GM21825 (cell line): ENCODE data around the gene EVL.

Source experiments
- ATAC-seq: cut with Tn5 transposase; IDR thresholded peaks from one replicate; pipeline ENCODE4 v1.9.1; 2021; ENCODE audit warnings: mild to moderate bottlenecking, moderate library complexity; ENCODE audit not compliant: unreplicated experiment

EVL gene

DNA sequence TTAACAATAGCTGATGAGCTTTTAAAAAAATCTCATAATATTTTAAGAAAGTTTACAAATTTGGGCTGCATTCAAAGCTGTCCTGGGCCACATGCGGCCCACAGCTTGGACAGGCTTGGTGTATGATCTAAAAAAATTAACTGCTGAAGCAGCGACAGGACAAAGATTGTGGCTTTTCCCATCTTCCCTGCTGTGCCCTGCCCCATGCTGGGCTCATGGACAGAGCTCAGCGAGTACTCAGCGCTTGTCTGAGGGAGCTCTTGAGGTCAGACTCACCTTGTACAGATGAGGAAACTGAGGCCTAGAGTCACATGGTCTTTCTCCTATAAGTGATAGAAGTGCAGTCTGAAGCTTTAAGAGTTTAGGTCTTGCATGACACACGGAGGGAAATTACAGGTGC lies 15.0 kb downstream of the EVL start:
- ATAC-seq: no peak

DNA sequence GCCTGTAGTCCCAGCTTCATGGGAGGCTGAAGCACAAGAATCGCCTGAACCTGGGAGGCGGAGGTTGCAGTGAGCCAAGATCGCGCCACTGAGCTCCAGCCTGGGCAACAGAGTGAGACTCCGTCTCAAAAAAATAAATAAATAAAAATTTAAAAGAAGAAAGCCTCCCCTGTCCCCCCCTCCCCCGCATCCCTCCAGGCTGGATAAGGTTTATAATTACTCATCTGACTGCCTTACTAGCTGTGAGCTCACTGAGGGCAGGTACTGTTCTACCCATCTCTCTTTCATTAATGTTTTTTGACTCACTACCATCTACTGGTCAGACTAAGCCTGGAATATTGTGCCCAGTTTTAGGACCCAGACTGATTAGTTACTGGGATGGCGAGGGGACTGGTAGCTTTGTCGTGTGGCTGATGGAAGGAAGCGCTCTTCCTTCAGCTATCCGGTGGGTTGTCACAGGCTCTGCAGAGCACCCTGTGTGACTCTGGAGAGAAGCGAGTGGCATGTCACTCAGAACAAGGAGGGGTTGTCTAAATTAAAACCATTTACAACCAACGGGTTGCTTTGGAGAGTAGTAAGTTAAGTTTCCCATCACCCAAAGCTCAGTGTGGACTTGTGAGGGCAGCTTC lies 16.9 kb downstream of the EVL start:
- no peak for ATAC-seq

DNA sequence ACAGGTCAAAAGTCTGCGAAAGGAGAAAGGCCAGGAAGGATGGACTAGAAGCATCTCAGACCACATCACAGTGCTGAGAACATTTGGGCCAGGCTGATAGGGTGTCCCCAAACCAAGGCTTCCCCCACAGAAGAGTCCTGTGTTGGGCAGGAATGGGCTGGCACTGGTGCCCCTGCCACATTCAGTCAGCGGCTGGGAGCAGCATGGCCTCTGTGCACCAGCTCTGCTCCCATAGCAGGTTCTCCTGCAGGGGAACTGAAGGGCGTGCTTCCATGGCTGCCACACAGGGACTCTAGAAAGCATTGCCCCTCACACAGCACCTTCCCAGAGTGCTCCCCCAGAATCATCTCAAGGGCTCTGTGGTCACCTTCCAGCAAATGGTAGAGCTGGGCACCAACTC lies 17.5 kb downstream of the EVL start:
- ATAC-seq: no peak

DNA sequence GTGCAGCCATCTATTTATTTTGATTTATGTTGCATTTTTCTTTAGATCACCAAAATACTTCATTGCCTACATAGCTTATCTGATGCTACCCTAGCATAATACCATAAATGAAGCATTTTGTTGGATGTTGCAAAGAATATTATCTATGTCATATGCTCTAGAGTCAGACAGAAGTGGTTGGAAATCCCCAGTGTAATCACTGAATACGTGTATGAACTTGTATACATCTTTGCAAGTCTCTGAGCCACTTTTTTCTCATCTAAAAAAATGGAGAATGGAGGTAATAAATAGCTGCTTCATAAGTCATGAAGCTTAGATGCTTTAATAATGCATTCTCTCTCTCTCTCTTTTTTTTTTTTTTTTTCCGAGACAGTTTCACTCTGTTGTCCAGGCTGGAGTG lies 18.5 kb downstream of the EVL start:
- no peak for ATAC-seq

DNA sequence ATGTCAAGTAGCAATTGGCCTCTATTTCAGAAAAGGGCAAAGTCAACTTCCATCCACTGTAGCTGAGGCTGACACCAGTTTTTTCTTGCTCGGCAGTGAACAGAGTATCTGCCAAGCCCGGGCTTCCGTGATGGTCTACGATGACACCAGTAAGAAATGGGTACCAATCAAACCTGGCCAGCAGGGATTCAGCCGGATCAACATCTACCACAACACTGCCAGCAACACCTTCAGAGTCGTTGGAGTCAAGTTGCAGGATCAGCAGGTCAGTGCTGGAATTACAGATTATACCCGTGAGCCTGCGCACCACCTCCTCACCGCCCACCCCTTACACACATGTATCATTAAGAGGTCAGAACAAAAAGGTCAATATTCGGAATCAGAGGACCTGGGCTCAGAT lies 19.4 kb downstream of the EVL start:
- ATAC-seq: no peak

DNA sequence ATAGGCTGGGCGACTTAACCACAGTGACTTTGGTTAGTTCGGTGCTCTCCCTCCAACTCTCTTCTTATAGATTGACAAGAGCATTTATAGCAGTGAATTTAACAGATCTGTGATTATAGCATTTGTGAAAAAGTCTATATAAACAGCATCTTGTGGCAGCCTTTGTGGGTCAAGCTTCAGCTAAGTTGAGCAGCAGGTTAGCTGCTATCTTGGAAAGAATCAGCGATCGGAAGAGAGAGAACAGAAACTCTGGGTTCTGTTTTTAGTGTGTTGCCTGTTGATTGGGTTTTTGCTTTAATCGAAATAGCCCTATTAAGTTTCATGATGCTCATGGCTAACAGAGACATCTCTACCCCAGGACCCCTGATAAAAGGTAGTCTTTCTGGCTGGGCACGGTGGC lies 20.2 kb downstream of the EVL start:
- ATAC-seq: no peak

DNA sequence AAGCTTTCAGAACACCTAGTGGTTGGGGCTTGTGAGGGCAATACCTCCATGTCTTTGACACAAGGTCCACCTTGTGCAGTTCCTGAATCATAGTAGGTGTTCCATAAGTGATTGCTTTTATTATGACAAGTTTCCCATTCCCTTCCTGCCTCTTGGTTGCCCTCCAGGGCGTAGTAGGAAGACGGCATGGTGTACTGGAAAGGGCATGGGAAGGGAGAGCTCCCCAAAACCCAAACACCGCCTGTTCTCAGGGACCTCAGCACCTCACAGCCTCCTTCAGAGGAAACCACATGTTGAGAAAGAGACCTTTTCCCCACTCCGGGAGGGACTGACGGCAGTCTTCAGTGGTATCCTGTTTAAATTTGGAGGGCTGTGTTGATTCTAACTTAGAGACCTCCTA lies 21.1 kb downstream of the EVL start:
- no peak for ATAC-seq

DNA sequence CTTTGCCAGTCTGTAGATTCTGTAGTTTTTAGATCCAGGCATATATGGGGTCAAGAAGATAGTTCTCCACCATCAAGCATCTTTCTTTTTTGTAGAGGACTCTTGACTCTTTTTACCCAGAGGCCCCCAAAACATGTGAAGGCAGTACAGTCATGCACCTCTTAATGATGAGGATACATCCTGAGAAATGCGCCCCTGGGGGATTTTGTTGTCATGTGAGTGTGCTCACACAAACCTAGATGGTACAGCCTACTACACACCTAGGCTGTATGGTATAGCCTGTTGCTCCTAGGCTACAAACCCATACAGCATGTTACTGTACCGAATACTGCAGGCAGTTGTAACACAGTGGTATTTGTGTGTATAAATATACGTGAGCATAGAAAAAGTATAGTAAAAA lies 23.0 kb downstream of the EVL start:
- no peak for ATAC-seq

DNA sequence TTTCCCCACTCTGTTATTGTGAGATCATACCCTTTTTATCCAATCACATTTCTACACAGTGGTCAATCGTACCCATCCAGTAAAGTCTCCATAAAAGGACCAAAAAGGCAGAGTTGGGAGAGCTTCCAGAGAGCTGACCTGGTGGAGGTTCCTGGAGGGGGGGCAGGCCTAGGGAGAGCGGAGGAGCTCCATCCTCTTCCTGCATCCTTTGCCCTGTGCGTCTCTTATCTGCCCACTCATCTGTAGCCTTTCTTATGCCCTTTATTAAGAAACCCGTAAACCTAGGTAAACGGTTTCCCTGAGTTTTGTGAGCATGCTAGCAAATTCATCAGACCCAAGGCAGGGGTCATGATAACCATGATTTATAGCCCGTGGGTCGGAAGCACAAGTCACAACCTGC lies 26.2 kb downstream of the EVL start:
- no peak for ATAC-seq

DNA sequence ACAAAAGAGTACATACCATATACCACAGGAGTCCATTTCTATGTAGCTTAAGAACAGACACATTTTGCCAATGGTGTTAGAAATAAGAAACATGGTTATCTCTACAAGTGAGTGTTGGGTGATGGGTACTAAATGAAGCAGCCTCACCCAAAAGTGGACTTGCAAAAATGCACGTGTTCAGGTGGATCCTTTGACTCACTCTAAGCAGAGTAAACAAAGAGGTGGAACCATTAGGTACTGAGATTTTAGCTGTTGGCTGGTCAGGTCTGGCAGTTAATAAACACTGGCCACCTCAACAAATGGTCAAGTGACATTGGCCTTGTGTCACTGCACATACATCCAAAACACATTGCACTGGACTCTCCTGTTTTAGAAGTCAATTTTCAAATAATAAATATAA lies 27.6 kb downstream of the EVL start:
- ATAC-seq: no peak

DNA sequence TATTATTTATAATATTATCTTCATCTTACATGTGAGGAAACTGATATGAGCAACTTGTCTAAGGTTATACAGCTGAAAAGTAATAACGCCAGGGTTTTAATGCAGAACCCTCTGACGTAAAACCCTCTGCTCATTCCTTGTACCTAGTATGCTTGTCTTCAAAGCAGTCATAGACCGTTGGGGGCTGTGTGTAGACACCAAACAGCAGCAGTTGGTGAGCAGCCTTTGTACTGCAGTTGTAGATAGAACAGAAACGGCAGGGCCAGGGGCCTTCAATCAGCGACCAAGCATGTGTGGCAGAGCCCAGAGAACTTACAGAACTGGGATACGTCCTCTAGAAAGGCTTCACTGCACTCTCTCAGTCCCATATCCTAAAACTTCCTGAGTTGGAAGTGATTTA lies 28.1 kb downstream of the EVL start:
- ATAC-seq: no peak

DNA sequence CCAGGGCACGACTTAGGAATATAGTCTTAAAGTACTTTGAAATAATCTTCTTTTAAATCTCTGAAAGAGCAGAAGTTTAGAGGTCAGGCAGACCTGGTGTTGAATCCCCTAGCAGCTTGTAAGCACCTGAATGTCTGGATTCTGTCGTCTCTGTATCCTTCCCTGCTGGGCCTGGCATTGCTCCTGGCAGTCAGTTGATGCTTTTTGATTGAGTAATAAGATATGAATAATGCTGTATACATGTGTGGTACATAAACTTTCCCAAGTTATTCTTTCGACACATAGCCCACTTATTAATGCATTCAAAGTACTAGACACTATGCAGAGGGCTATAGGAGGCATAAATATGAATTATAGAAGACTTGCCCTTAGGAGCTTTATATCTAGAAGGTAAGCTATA lies 31.4 kb downstream of the EVL start:
- ATAC-seq: no peak

DNA sequence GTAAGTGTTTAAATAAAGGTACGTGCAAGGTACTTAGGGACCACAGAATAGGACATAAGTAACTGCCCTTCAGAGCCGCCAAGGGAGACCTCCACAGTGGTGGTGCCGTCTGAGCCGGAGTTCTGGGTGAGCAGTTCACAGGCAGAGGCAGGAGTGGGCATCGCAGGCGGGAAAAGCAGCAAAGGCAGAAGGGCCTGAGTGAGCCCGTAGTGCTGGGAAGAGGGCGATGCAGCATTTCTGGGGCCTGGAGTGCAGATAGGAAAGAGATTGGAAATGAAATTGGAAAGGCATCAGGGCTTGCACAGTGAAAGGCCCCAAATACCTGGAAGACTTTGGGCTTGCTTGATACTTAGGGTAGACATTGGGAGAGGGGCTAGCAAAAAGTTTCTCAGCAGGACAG lies 32.9 kb downstream of the EVL start:
- ATAC-seq: no peak

DNA sequence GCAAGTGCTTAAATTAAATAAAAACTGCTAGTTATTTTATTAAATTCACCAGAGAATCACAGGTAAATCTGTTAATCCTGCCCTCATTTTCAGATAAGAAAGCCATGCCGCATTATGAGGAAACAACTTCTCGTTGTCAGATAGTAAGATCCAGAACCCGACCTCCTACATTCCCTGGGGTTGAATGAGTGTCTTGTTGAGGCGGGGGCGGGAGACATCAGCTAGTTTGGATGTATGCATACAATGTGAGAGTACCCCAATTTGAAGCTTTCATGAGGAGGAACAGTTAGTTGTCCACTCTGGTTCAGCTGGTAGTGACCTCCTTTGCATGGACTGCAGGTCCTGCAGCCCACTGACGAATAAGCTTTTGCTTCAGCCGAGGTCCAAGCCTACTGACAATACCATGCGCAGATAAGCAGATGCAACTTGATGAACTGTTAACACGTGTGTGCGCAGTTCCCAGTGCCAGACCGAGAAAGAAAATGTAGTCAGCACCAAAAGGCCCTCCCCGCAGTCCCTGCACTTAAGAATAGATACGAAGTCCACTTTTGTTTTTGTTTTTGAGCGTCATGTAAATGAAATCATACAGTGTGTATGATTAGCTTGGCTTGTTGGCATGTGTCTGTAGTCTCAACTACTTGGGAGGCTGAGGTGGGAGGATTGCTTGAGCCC lies 34.9 kb downstream of the EVL start:
- no peak for ATAC-seq

DNA sequence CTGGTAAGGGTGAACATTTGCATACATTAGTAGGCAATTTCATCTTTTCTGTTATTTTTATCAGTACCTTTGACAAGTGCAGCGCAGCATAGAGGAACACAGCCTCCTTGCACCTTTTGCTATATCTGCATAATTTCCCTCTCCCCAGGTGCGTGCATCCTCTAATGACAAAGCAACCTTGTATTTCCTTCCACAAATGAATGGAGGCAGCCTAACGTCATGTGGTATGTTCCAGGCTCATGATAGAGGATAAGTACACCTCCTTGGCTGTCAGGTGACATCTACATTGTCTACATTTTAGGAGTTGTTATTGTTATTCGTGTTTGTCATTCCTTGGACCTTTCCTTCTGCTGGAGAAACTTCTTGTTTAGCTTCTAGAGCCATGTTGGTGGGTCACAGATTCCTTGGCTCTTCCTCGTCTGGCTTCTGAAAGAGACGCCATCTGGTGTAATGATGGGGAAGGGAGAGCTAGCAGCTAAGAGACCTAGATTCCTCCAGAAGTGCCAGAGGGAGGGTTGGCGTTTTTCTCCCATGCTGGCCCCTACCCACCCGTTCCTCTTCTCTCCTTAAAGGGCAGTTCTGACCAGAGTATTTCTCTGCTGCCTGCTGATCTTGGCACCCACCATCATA lies 37.0 kb downstream of the EVL start:
- no peak for ATAC-seq

DNA sequence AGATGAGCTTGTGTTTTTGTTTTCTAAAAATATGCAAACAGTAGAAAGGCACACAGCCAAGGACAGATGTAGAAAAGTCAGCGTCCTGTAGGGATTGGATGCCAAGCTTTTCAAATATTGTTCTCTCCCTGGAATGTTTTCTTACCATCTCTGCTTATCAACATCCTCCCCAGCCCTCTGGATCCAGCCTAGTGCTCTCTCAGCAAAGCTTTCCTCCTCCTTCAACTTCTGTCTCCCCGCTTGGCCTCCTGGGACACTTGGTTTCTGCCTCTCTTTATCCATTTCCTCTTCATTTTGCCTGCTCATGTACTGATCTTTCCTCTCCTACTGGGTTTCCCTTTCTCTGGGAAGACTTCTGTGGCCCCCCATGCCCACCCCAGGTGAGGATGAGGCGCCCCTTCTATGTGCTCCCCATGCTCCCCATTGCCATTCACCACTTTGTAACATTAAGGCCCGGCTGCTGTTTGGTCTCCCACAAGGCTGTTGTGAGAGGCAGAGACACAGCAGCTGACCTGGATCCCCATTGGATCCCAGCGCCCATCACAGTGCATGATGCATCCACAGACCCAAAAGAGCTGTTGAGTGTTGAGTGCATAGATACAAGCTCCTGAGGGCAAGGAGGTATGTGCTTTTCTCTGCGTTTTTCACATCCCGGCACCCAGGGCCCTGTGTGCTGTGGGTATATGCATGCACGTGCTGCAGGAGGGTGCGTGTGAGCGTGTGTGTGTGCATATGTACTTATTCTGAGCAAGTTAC lies 38.2 kb downstream of the EVL start:
- ATAC-seq: no peak

DNA sequence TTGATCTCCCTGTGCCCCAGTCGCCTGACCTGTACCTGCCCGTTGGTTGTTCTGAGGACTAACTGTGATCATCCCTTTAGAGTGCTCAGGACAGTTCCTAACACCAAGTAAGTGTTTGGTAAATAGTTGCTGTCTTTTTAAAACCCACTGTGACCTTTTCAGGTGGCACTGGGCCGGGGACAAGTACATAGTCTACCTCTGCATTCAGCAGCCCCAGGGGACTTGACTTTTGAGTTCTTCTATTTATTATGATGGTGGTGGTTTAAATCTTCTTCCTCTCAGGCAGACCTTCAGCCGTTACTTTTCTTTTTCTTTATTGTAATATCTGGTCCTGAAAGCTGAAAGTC lies 38.8 kb downstream of the EVL start:
- no peak for ATAC-seq

DNA sequence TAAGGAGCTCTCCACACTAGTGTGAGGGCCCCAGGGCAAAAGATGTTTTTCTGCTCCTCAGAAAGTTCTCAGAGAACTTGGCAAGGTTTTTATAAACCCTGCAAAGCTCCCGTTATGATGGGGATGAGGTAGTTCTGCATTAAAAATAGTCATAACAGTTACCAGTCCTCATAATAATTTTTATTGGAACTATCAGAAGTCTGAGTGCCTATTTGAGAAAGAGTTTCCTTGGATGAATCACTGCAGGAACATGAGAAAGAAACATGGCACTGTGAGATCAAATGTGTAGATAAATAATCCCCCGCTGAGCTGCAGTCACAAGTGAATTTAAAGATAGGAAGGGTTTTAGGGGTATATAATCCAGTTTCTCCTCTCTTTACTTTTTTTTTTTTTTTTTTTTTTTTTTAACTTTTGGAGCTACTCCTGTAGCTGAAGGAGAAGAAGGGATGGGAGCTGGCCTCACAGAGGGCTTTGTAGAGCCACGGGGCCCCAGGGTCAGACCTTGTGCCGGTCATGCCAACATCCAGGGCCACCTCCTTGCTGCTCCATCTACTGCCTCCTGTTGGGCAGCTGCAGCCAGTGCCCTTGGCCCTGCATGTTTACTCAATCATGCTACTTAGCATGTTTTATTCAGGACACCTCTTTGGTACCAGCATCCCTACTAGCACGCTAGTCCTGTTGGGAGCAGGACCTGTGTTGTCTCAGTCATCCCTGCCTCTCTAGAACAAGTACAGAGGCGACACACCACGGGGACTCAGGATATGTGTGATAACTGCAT lies 39.5 kb downstream of the EVL start:
- no peak for ATAC-seq

DNA sequence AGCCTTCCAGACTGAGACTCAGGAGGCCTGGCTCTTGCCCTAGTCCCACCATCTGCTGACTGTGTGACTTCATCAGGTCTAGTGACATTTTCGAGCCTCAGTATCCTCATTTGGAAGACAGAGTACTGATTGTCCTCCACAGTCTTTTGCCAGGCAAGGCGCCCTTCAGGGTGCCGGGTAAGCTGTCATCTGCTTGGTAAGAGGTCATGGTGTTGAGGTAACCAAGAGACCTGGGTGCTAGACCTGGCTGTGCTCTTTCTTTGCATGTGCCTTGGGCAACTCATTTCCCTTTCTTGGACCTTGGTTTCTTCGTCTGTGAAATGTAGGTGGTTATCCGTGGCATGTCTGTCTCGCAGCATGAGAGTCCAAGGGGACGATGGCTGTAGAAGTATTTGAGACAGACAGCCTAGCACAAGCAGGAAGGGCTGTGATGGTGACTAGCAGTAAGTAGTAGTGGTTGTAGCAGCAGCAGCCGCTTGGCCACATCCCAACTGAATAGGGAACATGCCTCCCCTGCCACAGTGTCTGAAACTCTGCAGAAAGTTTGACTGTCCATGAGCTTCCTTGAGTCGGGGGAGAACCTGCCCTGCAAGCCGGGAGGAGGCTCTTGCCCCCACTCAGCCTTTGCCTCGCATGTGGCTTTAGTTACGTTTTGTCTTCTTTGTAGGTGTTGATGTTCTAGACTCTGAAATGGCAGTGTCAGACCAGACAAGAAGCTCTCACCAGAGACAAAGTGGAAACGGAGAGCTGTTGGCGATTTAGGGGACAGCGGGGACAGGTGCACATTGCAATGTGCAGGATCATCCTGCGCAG lies 40.3 kb downstream of the EVL start:
- ATAC-seq: no peak
